Measurements from ENCODE around the gene PLEKHO1. TPM values are rescaled to one million over a fixed set of nuclear protein-coding genes. Genes with fewer than 3 reads are reported as not detected.

PLEKHO1 gene
- total RNA-seq, 5 donors from 2014 or later (not counting 1 experiment from before 2014, with no cell fraction given), result 68.9 to 183 (median 154) TPM

DNA sequence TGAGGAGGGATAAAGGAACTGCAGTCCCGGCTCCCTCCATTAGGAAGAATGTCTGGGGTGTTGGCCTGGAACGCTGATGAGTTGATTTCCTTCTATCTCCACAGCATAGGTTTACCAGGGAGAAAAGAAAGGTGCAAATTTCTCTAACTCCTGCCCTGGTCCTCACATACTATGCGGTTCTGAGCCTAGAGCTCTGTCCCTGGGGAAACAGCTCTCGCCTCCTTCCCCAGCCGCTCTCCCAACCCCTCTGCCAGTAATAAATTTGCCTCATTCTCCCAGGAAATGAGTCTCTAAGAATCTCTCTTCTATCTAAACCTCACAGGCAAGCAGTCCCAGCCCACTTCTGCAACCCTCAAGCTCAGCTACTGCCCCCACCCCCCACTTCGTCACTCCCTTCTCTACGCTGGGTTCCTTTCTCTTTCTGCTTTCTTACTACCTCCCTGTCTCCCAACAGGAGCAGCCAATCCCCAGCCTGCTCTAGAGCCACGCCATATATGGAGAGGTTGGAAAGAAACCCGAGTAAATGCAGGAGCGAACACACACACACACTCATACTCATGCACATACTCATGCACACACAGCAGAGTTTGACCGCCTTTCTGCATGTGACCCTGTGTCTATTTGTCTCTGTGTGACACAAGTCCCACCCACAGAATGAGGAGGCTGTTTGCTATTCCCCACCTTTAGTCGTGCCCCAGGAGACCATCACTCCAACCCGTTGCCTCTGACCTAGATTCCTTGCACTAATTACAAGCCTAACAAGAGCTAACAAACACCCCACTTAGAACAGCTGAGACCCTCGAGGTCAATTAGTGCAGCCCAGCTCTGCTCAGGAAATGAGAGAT, 13.4 kb downstream of the PLEKHO1 start:
- CTCF ChIA-PET, result interaction anchor here (0.5 to 3.1 kb wide), 7 partner anchors 8 to 99 kb away, joined by 3 to 23 read pairs (median 5); no protein-coding TSS in a partner anchor
- peak overlapping the region; percentile 16 to 53 for H3K27ac Mint-ChIP-seq
- H3K27ac ChIP-seq (ENCODE audit: low read length), result peak overlapping the region; percentile 13
- ATAC-seq (replicated peaks in 1 of 4) (peak; percentile 10 to 56 (median 22)), DNase-seq (peak in 2 of 35 experiments; percentile 18 to 49)
- peaks cover 54 to 74% (median 57%) of the 10 kb centered on the region in 3 donors for H3K4me1 Mint-ChIP-seq
- peaks cover 9 to 16% of the 10 kb centered on the region in 2 donors for H3K36me3 ChIP-seq (ENCODE audit: control insufficient read depth in 2 of 2, extremely low read depth in 1 of 2, insufficient read depth in 1 of 2, low read length in 1 of 2)
- no peaks in the 10 kb centered on the region for H3K9me3 Mint-ChIP-seq
- peak overlapping the region in 1 of 2 donors; percentile 35 for H3K4me3 ChIP-seq (ENCODE audit: control insufficient read depth in 1 of 2, extremely low read depth in 1 of 2, low read length in 1 of 2)
- peak overlapping the region in 2 of 3 donors; percentile 7 to 62 for H3K4me3 Mint-ChIP-seq
- H3K9me3 ChIP-seq, result no peaks in the 10 kb centered on the region
- no peaks in the 10 kb centered on the region for H3K27me3 Mint-ChIP-seq
- H3K4me1 ChIP-seq (ENCODE audit: control insufficient read depth in 1 of 2, extremely low read depth in 1 of 2, insufficient read depth in 2 of 2, low read length in 2 of 2), result peaks cover 27 to 45% of the 10 kb centered on the region in 2 experiments
- H3K27me3 ChIP-seq (replicated peaks in 1 of 2; ENCODE audit: control insufficient read depth in 2 of 2, extremely low read depth in 1 of 2, insufficient read depth in 2 of 2, low read length in 1 of 2), result no peaks in the 10 kb centered on the region
- peaks cover 6% of the 10 kb centered on the region for H3K36me3 Mint-ChIP-seq
- WGBS (ENCODE audit: insufficient coverage), result 65% methylated on average over 8 of the region's 14 CpGs
- POLR2A ChIA-PET, result no interaction called here

DNA sequence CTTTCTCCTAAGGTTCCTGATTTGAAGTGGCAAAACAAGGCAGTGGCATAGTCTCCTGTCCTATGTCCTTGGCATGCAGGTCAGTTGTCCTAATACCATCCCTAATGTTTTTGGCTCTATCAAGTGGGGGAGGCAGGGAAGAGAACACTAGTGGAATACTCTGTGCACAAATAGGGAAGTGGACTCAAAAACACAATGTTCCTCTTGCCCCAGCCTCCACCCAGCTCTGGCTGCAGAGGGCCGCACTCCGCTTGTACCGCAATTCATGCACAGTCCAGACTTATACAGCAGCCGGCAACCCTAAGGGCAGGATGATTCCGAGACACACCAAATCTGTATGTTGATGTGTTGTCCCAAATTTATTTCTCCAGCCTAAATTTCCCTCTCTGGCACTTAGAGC, 14.5 kb downstream of the PLEKHO1 start:
- no peak for ATAC-seq (replicated peaks in 1 of 4)
- no peak for DNase-seq
- Histone ChIP-seq H3K27me3 (replicated peaks in 1 of 2; ENCODE audit: control insufficient read depth in 2 of 2, extremely low read depth in 1 of 2, insufficient read depth in 2 of 2, low read length in 1 of 2) (no peaks in the 10 kb centered on the region), H3K27ac (ENCODE audit: low read length) (no peak overlapping the region), H3K4me1 (ENCODE audit: control insufficient read depth in 1 of 2, extremely low read depth in 1 of 2, insufficient read depth in 2 of 2, low read length in 2 of 2) (peaks cover 25 to 35% of the 10 kb centered on the region in 2 experiments), H3K36me3 (ENCODE audit: control insufficient read depth in 2 of 2, extremely low read depth in 1 of 2, insufficient read depth in 1 of 2, low read length in 1 of 2) (peaks cover 2 to 6% of the 10 kb centered on the region in 2 donors), H3K9me3 (no peaks in the 10 kb centered on the region), H3K4me3 (ENCODE audit: control insufficient read depth in 1 of 2, extremely low read depth in 1 of 2, low read length in 1 of 2) (no peak overlapping the region)
- no CpG with 5 or more reads among the region's 5 CpGs for WGBS (ENCODE audit: insufficient coverage)
- H3K9me3 Mint-ChIP-seq, result no peaks in the 10 kb centered on the region
- H3K27ac Mint-ChIP-seq, result peak overlapping the region; percentile 8 to 72
- peaks cover 4% of the 10 kb centered on the region for H3K36me3 Mint-ChIP-seq
- H3K4me1 Mint-ChIP-seq, result peaks cover 45 to 64% (median 53%) of the 10 kb centered on the region in 3 donors
- CTCF ChIA-PET, result interaction anchor here (2.1 to 3.1 kb wide), 3 partner anchors 91 to 96 kb away, joined by 12 to 23 read pairs (median 18); no protein-coding TSS in a partner anchor
- H3K27me3 Mint-ChIP-seq, result no peaks in the 10 kb centered on the region
- POLR2A ChIA-PET, result no interaction called here
- no peak overlapping the region for H3K4me3 Mint-ChIP-seq

DNA sequence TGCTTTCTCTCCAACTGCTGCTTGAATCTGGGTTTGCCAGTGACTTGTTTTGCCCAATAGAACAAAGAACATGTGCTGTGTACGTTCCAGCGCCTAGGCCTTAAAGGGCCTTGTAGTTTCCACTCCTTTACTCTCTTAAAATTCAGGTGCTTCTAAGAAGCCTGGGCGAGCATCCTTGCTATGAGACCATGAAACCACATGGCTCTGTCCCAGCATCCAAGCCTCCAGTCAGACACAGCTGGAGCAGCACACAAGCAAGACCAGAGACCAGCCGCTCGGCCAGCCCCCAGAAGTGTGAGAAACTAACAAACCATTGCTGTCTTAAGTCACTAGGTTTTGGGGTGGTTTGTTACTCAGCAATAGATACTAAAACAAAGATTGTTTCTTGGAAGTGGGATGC, 15.1 kb downstream of the PLEKHO1 start:
- ChIA-PET POLR2A (no interaction called here), CTCF (interaction anchor here (1.0 to 3.4 kb wide), 4 partner anchors 91 to 97 kb away, joined by 3 to 40 read pairs (median 15); no protein-coding TSS in a partner anchor)
- no peak for ATAC-seq (replicated peaks in 1 of 4)
- peaks cover 39 to 59% (median 53%) of the 10 kb centered on the region in 3 donors for H3K4me1 Mint-ChIP-seq
- Histone ChIP-seq H3K9me3 (no peaks in the 10 kb centered on the region), H3K27me3 (replicated peaks in 1 of 2; ENCODE audit: control insufficient read depth in 2 of 2, extremely low read depth in 1 of 2, insufficient read depth in 2 of 2, low read length in 1 of 2) (no peaks in the 10 kb centered on the region), H3K36me3 (ENCODE audit: control insufficient read depth in 2 of 2, extremely low read depth in 1 of 2, insufficient read depth in 1 of 2, low read length in 1 of 2) (peaks cover 0 to under 1% of the 10 kb centered on the region in 2 donors), H3K27ac (ENCODE audit: low read length) (no peak overlapping the region), H3K4me1 (ENCODE audit: control insufficient read depth in 1 of 2, extremely low read depth in 1 of 2, insufficient read depth in 2 of 2, low read length in 2 of 2) (peaks cover 25 to 30% of the 10 kb centered on the region in 2 experiments), H3K4me3 (ENCODE audit: control insufficient read depth in 1 of 2, extremely low read depth in 1 of 2, low read length in 1 of 2) (no peak overlapping the region)
- H3K27me3 Mint-ChIP-seq, result no peaks in the 10 kb centered on the region
- peak overlapping the region; percentile 62 to 72 for H3K27ac Mint-ChIP-seq
- no peaks in the 10 kb centered on the region for H3K9me3 Mint-ChIP-seq
- no peak for DNase-seq
- WGBS (ENCODE audit: insufficient coverage), result 96% methylated on average over 3 of the region's 5 CpGs
- H3K4me3 Mint-ChIP-seq, result no peak overlapping the region
- H3K36me3 Mint-ChIP-seq, result no peaks in the 10 kb centered on the region

GRCh38 chr1:150165622-150166612, 16.2 kb downstream of the PLEKHO1 start:
- CTCF ChIA-PET, result interaction anchor here (0.6 to 3.4 kb wide), 11 partner anchors 17 to 204 kb away, joined by 3 to 40 read pairs (median 4); no protein-coding TSS in a partner anchor
- POLR2A ChIA-PET, result interaction anchor here in 1 of 2 donors (1.0 kb wide), 1 partner anchor 93 kb away, joined by 4 read pairs; no protein-coding TSS in a partner anchor
- no peaks in the 10 kb centered on the region for H3K36me3 Mint-ChIP-seq
- WGBS (ENCODE audit: insufficient coverage), result 62% methylated on average over 7 of the region's 14 CpGs
- peaks cover 28 to 47% (median 42%) of the 10 kb centered on the region in 3 donors for H3K4me1 Mint-ChIP-seq
- Histone ChIP-seq H3K9me3 (no peaks in the 10 kb centered on the region), H3K4me3 (ENCODE audit: control insufficient read depth in 1 of 2, extremely low read depth in 1 of 2, low read length in 1 of 2) (no peak overlapping the region), H3K36me3 (ENCODE audit: control insufficient read depth in 2 of 2, extremely low read depth in 1 of 2, insufficient read depth in 1 of 2, low read length in 1 of 2) (no peaks in the 10 kb centered on the region), H3K27ac (ENCODE audit: low read length) (no peak overlapping the region), H3K4me1 (ENCODE audit: control insufficient read depth in 1 of 2, extremely low read depth in 1 of 2, insufficient read depth in 2 of 2, low read length in 2 of 2) (peaks cover 19% of the 10 kb centered on the region in 2 experiments), H3K27me3 (replicated peaks in 1 of 2; ENCODE audit: control insufficient read depth in 2 of 2, extremely low read depth in 1 of 2, insufficient read depth in 2 of 2, low read length in 1 of 2) (no peaks in the 10 kb centered on the region)
- H3K27ac Mint-ChIP-seq, result no peak overlapping the region
- no peaks in the 10 kb centered on the region for H3K27me3 Mint-ChIP-seq
- H3K4me3 Mint-ChIP-seq, result no peak overlapping the region
- H3K9me3 Mint-ChIP-seq, result no peaks in the 10 kb centered on the region
- DNase-seq (peak in 22 of 35 experiments; percentile 26 to 67 (median 43)), ATAC-seq (replicated peaks in 1 of 4) (peak in 2 of 4 experiments; percentile 48 to 50)

DNA sequence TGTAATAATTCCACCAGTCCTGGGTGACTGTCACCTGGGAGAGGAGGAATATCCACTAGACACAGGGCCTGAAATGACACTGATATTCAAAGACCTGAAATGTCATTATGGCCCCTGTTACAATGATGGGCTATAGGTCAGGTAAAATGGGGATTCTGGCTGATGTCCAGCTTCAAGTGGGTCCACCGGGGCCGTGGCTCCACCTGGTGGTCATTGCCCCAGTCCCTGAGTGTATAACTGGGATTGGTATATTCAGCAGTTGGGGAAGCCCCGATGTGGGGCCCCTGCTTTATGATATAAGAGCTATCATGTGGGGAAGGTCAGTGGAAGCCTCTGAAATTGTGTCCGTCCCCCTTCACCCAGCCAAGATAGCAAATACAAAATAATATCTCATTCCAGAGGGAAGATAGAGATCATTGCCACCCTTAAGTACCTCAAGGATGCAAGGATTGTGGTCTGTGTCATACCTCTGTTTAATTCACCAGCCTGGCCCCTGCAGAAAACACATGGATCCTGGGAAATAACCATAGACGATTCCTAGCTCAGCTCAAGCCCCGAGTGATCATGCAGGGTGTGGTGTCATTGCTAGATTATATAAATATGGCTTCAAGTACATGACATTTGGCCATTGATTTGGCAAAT, 19.4 kb downstream of the PLEKHO1 start:
- ChIA-PET POLR2A (interaction anchor here in 1 of 2 donors (0.6 kb wide), 2 partner anchors 9 to 42 kb away, joined by 6 to 16 read pairs; no protein-coding TSS in a partner anchor), CTCF (interaction anchor here (0.8 to 3.2 kb wide), 7 partner anchors 18 to 207 kb away, joined by 3 to 19 read pairs (median 5); no protein-coding TSS in a partner anchor)
- Mint-ChIP-seq H3K27me3 (peaks cover 1 to 4% of the 10 kb centered on the region in 2 donors), H3K4me1 (peaks cover 4 to 20% (median 14%) of the 10 kb centered on the region in 3 donors), H3K9me3 (no peaks in the 10 kb centered on the region), H3K36me3 (no peaks in the 10 kb centered on the region), H3K27ac (no peak overlapping the region), H3K4me3 (no peak overlapping the region)
- peaks cover 0 to 3% of the 10 kb centered on the region in 2 experiments for H3K27me3 ChIP-seq (replicated peaks in 1 of 2; ENCODE audit: control insufficient read depth in 2 of 2, extremely low read depth in 1 of 2, insufficient read depth in 2 of 2, low read length in 1 of 2)
- no peaks in the 10 kb centered on the region for H3K4me1 ChIP-seq (ENCODE audit: control insufficient read depth in 1 of 2, extremely low read depth in 1 of 2, insufficient read depth in 2 of 2, low read length in 2 of 2)
- H3K36me3 ChIP-seq (ENCODE audit: control insufficient read depth in 2 of 2, extremely low read depth in 1 of 2, insufficient read depth in 1 of 2, low read length in 1 of 2), result no peaks in the 10 kb centered on the region
- ATAC-seq (replicated peaks in 1 of 4), result peak in 3 of 4 experiments; percentile 43 to 61 (median 46)
- no peaks in the 10 kb centered on the region for H3K9me3 ChIP-seq
- no peak overlapping the region for H3K4me3 ChIP-seq (ENCODE audit: control insufficient read depth in 1 of 2, extremely low read depth in 1 of 2, low read length in 1 of 2)
- DNase-seq, result peak in 22 of 35 experiments; percentile 19 to 67 (median 40)
- 29% methylated on average over 4 of the region's 6 CpGs for WGBS (ENCODE audit: insufficient coverage)
- no peak overlapping the region for H3K27ac ChIP-seq (ENCODE audit: low read length)

Measured in T-cell (primary cell).